ENCODE measurements around the gene MYH3.
A peak's percentile ranks its signal among the peaks of the same experiment; 100 is the strongest.
"Not testable (repeated sequence)": the region's sequence is repeated elsewhere in the genome, so short reads cannot be mapped to it uniquely, and the experiment has no call there.

MYH3 gene

DNA sequence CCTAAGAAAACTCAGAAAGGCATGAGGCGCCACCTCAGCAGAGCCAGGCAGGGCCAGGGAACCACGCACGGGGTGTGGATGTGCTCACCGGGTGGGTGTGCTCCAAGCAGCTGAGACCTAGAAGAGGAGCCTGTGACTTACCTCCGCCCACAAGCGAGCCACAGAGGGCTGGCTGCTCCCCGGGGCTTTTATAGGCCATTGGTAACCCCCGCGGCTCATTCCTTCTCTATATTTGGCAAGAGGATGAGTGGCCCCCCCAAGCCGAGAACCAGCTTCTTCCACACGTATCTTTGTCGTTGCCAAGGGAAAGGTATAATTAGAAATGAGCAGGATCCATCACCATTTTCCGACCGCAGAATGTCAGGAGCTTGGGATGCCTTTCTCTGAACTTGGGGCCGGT, at the start of gene MYH3:
MYH3 (minus strand) TSS at position 162 of the 400 bp plus-strand sequence. CDS start 2,245 bp downstream, outside the sequence.
- DNase-seq = no peak

DNA sequence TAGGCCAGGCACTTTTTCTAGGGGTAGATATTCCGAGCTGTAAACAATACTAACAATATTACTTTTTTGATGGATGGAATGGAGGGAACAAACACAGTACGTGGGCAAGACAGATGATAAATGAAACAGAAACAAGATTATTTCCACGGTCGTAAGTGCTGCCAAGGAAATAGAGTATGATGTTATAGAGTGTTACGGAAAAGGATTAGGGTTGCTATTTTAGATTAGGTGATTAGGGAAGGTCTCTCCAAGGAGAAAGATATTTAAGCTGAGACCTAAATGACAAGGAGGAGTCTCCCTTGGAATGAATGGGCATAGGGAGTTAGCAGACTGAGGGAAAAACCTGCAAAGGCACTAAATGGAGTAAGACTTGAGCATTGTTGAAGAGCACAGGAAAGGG, 48.6 kb upstream of the MYH3 start:
- no peak for DNase-seq

DNA sequence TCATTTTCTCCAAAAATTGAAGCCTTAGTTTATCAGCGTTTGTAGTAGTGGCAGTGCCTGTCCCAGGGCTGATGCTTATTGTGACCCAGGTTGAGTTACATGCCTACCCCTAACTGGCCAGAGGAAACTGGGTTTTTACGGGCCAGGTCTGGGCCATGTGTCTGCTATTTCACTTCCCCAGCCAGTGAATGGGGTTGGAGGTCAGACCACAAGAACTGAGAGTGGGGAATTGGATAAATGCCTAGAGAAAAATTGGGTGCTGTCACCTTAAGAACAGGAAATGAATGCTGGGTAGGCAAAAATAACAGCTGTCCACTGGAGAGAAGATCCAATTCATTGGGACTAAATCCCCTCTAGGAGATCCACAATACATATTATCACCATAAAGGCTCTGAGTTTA, 45.5 kb upstream of the MYH3 start:
- DNase-seq = no peak

DNA sequence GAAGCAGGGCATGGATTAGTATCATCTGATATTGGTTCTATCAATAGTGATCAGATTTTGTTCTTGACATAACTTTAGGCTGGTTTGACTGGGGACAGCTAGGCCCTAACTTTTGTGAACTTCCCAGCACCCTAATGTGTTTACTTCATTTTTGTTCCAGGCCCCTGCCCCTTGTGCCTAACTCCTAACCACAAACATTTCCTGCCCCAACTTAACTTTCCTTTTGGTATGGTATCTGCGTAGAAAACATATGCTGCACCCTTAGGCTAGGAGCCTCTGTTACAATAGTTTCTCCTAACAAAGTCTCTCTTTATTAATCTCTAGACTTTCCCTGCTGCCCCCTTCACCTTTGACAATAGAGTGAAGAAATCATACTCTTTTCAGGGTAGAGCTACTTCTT, 42.7 kb upstream of the MYH3 start:
- no peak for DNase-seq

DNA sequence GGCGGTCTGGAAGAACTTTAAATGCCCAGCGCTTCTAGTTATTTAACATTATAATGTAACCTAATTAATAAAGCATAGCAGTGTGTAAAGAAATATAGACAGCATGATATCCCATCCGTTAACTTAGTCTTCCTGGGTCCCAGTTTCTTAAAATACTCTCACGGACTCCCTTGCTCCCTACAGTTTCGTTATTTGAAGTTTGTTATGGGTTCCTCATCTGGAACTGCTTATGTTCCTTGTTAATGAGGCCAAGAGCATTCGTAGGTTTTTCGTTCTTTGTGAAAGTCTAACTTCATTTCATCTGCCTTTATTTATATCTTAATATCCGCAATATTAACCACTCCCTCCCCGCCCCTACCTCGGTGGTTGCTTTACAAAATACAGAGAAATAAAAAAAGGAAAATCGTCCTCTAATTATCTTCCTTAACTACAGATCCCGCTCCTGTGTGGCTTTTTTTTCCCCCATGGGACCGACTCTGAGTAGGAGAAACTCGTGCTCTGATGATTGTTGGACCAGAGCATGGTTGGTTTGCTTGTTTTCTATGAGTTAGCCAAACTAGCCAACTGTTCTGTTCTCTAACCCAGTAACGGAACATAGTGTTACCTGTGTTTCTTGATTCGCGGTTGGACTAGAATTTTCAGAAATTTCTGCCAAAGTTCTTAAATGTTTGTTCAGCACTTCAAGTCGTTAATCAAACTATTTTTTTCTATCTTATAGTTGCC, 41.1 kb upstream of the MYH3 start:
- no peak for DNase-seq

DNA sequence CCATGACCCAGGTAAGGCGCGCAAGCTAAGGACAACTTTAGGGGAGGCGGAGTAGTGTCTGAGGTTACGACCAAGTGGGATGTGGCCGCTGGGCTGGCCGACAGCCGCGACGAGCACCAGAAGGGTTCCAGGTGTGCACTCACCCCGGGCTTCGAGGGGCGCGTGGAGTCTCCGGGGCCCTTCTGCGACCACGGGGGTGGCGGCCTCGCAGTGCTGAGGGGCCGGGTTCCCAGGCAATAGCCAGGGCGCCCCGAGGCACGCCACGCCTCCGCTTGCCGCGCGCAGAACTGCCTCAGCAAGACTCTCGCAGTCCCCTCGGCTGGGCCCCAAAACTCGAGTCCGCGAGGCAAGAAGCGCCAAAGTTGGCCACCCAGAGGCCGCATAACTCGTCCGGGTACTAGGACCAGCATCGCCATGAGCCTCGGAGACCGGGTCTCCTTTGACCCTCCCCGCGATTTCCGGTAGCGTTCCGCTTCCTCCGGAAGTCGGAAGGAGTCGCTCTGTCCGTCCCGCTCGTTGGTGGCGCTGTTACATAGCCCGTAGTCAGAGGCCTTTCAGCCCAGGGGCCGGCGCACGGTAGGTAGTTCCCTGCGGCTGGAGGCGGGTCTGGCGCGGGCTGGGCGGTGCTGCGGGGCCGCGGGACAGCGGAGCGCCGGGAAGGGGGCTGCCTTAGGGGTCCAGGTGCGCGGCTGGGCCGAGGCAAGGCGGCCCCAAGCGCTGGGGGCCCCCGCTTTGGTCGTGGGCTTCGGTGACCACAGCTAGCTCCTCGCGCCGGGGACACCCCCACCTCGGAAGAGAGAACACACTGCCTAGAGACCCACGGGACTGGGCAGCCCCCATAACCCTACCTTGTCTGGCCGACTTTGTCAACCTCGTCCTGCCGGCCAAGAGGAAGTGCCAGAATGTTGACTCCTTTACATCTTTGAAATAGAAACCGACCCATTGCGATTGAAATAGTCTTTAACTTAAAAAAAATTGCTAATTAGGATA, 40.3 kb upstream of the MYH3 start, which contains the start of the genes ADPRM and SCO1:
ADPRM (plus strand) TSS at position 503 of the 990 bp plus-strand sequence. CDS start 7,333 bp downstream, outside the sequence.
SCO1 (minus strand) TSS at position 442 of the 990 bp plus-strand sequence; CDS start at position 416, 26 bp downstream.
- DNase-seq = peak; percentile 93

DNA sequence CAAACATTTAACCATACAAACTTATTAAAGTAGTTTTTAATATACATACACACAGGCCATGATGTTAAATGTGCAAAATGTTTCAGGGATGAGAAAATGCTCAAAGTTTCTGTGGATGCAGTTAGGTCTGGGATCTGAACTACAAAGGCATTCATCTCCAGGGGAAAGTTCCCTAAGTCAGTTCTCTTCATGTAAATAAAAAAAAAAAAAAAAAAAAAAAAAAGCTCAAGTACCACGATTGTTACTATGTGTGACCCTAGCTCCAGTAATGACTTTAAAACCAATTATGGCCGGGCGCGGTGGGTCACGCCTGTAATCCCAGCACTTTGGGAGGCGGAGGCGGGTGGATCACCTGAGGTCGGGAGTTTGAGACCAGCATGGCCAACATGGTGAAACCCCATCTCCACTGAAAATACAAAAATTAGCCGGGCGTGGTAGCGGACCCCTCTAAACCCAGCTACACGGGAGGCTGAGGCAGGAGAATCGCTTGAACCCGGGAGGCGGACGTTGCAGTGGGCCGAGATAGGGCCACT, 38.8 kb upstream of the MYH3 start:
- not testable (repeated sequence) for DNase-seq

DNA sequence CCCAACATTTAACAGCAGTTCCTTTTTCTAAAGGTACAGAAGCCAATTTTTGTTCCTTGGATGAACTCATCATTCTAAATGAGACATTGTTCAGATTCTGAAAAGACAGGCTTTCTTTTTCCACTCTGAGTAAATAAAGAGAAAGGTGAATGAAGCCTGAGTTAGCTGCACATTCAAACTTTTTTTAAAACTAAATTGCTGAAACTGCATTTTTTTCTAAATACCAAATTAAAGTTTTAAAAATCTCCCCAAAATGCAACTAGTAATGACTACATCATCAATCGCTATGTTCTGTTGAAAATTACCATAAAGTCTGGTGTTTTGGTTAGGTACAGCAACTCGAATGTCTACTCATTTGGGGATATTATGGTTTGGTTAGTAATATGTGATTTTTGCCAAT, 30.4 kb upstream of the MYH3 start:
- DNase-seq = no peak

DNA sequence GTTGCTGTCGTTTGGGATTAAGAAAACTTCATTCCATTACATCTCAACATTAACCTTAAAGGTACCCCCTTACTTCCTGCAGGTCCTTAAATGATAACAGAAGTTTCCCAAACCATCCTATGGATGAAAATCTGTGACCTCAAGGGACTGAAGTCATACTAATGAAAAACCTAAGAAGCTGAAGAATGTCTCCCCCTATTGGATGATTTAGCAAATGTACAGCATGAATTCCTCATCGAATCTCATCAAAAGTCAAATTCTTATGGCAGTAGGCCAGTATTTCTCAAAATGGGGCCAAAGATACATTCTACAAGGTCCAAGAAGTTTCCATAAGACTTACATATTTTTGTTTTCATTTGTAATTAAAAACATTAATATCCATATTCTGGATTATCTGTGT, 26.7 kb upstream of the MYH3 start:
- DNase-seq = no peak

DNA sequence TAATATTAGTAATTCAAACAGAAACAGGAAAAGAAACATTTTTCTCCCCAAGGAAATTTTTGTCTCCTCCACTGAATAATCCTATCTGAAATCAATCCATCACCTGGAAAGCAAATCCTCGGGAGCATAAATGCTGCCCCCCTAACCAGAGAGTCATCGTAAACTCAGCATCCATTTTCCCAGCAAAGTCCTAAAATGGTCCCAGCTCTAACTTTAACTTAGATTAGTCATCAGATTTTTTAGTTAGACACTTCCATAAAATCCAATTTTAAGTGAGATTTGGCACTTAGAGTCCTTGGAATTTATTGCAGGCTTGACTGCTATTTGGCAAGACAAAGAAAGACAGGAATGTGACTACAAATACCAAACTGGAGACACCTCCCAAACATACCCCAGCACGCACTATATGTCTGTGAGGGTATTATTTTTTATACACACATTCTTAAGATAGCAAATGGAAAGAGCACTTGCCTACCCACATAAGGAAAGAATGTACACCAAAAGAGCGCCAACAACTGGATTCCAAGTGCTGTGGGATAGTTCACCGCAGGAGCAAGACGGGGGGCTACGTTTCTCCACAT, 24.8 kb upstream of the MYH3 start:
- DNase-seq = no peak

DNA sequence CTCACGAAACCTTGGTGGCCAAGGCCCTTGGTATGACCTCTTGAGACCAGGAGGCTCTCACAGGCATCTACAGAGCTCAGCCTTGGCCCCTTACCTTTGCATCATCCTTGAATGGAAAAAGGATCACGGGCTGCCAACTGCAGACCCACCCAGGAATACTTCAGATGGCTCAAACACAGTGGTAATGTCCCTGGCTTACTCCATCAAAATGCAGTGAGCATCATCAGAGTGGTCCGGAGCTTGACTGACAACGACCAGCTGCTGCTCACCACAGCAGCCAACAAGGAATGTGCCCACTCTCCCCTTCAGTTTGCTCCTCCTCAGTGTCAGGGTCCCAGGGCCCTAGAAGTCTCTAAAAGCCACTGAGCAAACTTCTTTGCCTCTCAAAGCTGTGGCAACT, 17.6 kb upstream of the MYH3 start:
- no peak for DNase-seq

DNA sequence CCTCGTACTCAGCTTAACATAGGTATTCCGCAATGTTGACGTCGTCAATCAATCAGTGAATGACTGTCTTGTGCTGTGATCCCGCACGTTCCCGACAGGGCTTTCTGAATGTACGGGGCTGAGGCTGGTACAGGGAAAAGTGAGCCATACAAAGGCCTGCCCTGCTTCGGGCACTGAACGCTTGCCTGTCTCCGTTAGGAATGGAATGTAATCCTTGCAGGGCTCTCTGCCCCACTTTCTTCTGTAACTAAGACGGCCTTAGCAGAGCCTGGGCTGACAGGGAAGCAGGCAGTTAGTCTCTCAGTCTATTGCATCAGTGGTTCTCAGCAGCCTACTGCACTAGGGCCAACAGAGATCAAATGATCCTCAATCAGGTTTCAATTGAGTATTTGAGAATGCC, 16.2 kb upstream of the MYH3 start:
- no peak for DNase-seq

DNA sequence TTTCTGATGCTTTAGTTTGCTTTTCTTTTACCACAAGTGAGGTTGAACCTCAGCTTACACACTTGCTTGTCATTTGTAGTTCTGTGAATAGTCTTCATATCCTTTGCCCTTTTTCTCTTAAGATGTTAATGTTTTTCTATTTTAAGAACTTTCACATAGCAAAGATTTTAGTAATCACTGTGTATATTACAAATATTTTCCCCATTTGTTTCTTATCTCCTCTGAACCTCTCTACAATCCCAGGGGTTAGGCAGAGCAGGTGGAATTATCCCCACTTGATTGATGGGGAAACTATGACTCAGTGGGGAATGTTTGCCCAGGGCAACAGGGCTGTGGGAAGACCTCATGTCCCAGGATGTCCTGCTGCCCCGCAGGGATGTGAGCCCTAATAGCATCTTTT, 11.7 kb upstream of the MYH3 start:
- DNase-seq = no peak

DNA sequence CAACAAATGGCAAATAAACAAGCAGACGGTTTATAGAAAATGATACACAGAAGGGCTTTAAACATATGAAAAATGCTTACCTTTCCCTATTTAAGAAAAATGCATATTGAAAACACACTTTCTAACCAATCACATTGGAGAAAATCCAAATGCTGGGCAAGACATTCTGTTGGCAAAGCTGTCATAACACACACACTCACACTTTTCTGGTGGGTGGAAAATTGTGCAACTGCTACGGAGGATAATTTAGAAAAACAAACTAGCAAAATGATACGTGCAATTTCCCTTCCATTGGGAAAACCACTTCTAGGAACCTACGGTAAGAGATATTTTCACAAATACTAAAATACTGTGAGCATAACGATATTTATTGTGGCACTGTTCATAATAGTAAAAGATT, 9.8 kb upstream of the MYH3 start:
- DNase-seq = no peak

DNA sequence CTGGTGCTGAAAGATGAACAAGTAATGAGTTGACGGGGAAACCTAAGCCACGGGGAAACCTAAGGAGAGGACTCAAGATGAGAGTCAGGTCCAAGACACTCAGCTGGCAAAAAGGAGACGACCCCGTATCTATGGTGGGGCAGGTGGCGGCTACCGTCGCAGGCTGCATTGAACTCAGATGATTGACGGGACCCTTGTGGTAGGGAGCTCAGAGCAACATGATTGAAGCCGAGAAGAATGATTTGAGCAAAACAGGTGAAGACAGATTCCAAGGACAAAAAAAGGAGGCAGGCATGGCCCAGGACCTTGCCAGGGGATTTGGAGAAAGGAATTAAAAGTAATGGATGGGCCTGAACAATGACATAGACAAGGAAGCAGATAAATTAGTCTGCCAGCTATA, 7.5 kb upstream of the MYH3 start:
- no peak for DNase-seq

DNA sequence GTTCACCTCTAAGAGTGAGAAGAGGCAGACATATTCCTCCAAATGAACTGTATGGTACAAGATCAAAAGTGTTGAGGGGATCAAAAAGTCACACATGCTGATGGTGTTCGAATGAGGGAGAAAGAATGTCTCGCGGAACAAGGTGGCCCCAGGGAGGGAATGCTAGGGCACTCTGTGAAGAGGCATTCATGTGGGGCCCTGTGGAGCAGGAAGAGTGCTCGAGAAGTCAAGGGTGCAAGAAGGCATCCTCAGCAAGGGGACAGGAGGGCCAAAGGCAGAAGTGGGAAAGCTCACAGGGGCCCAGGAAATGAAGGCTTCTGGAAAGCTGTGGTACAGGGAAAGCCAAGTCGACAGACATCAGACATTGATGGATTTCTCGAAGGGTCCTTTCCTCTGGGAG, 6.1 kb upstream of the MYH3 start:
- no peak for DNase-seq

DNA sequence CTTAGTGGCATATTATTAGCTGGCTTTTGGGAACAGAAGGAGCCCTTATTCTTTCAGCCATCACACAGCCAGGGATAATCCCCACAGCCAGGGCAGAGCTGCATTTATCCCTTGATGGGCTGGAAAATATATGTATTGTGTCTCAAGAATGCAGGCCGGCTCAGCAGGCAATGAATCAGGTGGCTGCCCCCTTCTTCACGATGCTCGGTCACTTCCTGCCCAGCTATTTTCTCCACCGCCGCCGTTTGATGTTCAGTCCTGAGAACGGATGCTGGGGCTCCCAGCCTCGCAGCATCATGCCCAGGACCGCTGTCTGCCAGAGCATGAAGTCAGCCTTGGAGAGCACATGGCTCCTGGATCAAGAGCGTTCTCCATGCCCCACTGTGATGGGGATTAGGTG, 4.3 kb upstream of the MYH3 start:
- DNase-seq = no peak

DNA sequence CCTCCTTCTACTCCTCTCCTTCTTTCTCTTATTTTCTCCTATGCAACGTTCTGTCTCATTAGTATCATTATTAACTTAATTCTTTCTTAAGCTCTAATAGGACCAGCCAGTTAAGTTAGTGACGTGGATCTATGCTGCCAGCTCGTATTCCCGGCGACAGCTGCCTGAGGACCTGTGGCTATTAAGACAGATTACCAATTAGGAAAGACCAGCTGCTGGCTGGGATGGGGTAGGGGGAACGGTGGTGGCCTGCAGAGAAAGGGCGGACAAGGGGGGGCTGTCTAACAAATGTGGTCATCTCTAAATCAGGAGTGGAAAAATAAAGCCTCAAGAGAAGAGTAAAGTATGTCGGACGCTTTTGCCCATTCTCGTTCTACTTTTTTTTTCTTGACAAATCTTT, 770 bp upstream of the MYH3 start:
- no peak for DNase-seq

DNA sequence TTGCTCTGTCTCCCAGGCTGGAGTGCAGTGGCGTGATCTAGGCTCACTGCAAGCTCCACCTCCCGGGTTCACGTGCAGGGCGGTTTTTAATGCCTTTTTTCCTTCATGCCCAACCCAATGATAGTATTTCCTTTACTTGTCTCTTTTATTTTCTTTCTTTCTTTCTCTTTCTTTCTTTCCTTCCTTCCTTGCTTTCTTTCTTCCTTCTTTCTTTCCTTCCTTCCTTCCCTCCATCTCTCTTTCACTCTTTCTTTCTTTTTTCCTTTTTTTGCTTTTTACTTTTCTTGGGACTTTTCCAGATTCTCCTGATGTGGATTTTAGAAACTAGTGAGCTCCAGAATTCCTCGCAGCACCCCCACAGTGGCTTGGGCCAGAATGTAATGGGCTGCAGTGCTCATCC, 3.1 kb downstream of the MYH3 start:
- no peak for DNase-seq

DNA sequence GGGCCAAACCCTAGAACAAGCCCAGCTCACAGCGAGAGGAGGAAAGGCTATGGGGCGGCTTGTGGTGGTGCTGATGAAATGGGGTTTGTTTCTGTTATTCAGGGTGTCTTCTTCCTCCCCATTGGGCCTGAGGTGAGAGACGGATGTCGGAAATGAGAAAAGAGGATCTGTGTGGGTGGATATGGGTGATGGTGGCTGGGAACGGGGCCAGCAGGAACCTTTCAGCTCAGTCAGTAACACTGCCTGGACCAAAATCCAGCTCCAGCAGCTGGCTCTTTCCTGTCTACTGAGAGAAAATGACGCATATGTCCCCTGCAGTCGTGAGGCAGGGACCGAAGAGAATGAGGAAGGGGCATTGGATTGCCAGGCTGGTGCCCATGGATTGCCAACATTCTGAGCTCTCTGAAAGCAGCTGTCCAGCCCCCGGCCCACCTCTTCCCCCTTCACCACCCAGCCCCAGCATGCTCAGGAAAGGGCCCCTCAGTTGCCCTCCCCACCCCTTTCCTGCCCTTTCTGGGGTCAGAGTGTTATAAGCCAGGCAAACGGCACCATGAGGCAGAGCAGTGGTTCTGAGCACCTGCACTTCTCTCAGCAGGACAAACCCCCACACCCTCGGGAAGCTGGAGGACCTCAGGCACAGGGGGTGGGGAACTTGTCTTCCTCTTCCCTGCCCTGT, 4.0 kb downstream of the MYH3 start:
- DNase-seq = no peak

DNA sequence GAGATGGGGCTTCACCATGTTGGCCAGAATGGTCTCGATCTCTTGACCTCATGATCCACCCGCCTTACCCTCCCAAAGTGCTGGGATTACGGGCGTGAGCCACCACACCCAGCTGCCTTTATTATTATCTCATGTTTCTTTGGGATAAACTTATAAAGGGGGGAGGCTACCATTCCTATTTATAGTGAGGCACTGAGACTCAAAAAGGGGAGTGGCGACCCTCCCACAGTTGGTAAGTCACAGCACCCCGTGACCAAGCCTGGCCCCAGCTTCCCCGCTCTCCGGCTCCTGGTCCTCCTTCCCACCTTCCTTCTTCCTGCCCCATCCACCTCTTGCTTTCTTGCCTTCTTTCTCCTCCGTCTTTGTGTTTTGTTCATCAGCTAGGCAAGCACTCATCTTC, 5.2 kb downstream of the MYH3 start:
- no peak for DNase-seq

DNA sequence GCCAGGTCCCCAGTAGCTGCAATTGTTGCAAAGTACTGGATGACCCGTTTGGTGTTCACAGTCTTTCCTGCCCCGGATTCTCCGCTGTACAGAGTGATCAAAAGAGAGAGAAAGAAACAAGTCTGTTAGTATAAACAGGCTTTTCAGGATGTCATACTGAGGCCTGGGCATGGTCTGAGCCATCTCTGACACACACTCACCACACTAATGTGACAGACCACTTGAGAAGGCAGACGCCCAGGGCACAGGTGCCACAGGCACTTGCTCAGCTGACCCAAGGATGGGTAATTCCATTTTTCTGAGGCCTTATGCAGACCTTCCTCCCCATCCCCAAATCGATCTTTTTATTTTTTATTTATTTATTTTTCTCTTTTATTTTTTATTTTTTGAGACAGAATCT, 7.5 kb downstream of the MYH3 start:
- DNase-seq = no peak

DNA sequence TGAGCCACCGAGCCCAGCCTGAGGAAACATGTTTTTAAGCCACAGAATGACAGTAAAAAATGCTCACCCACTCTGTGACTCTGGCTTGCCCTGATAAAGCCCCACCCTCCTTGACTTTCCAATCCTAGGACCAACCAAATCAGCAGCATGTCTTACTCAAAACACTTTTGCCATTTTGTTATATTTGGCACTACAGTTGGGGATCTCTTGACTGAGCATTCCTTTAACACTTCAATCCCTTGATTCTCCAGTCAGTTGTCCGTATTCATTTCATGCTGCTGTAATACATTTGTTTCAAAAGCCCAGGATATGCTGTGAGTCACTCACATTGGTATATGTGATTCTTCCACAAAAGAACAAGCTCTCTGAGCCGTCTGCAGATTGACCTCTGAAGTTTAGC, 8.2 kb downstream of the MYH3 start:
- DNase-seq = no peak
